ENCODE measurements around the gene HECA.
A peak's percentile ranks its signal among the peaks of the same experiment; 100 is the strongest.
"Not testable (repeated sequence)": the region's sequence is repeated elsewhere in the genome, so short reads cannot be mapped to it uniquely, and the experiment has no call there.

Gene HECA

GRCh38 chr6:139137706-139138105 is 2.8 kb downstream of the HECA start:
- DNase-seq = no peak

GRCh38 chr6:139140854-139141253 is 6.0 kb downstream of the HECA start:
- DNase-seq = not testable (repeated sequence)

GRCh38 chr6:139142262-139142661 is 7.4 kb downstream of the HECA start:
- DNase-seq = no peak

GRCh38 chr6:139143111-139143510 is 8.2 kb downstream of the HECA start:
- no peak for DNase-seq

- DNase-seq = peak; percentile 84
These were observed 9.7 kb downstream of the HECA start for GRCh38 chr6:139144490-139145085.

- no peak for DNase-seq
These were observed 10.8 kb downstream of the HECA start for GRCh38 chr6:139145661-139146060.

GRCh38 chr6:139146317-139146726 is 11.4 kb downstream of the HECA start:
- DNase-seq = no peak

GRCh38 chr6:139147628-139148027 is 12.7 kb downstream of the HECA start:
- peak; percentile 52 for DNase-seq

- peak; percentile 31 for DNase-seq
These were observed 13.8 kb downstream of the HECA start for GRCh38 chr6:139148557-139149235.

GRCh38 chr6:139149383-139149782 is 14.5 kb downstream of the HECA start:
- peak; percentile 84 for DNase-seq

GRCh38 chr6:139150920-139151319 is 16.0 kb downstream of the HECA start:
- DNase-seq = peak; percentile 67

- peak; percentile 52 for DNase-seq
These were observed 16.7 kb downstream of the HECA start for GRCh38 chr6:139151425-139152087.

GRCh38 chr6:139152088-139152891 is 17.4 kb downstream of the HECA start:
- DNase-seq = peak; percentile 58

- DNase-seq = peak; percentile 71
These were observed 18.0 kb downstream of the HECA start for GRCh38 chr6:139152892-139153271.

GRCh38 chr6:139153855-139154254 is 19.0 kb downstream of the HECA start:
- peak; percentile 78 for DNase-seq

GRCh38 chr6:139154881-139155547 is 20.1 kb downstream of the HECA start:
- DNase-seq = peak; percentile 20

GRCh38 chr6:139156102-139156501 is 21.2 kb downstream of the HECA start:
- no peak for DNase-seq

GRCh38 chr6:139156551-139156950 is 21.7 kb downstream of the HECA start:
- DNase-seq = no peak

- not testable (repeated sequence) for DNase-seq
These were observed 22.2 kb downstream of the HECA start for GRCh38 chr6:139157086-139157485.

- DNase-seq = no peak
These were observed 24.1 kb downstream of the HECA start for GRCh38 chr6:139159016-139159415.

- peak; percentile 41 for DNase-seq
These were observed 26.3 kb downstream of the HECA start for GRCh38 chr6:139161169-139161568.

GRCh38 chr6:139161817-139162284 is 27.0 kb downstream of the HECA start:
- no peak for DNase-seq

- peak; percentile 13 for DNase-seq
These were observed 29.1 kb downstream of the HECA start for GRCh38 chr6:139164001-139164400.
